Measurements from ENCODE around the gene BTG1. TPM values are rescaled to one million over a fixed set of nuclear protein-coding genes. Genes with fewer than 3 reads are reported as not detected.

BTG1 gene
- total RNA-seq, 2 donors from 2014 or later, result 30.4 to 34.1 TPM

GRCh38 chr12:92193846-92194245 lies 48.2 kb upstream of the BTG1 start:
- no peaks in the 10 kb centered on the region for H3K4me1 Mint-ChIP-seq
- H3K27ac Mint-ChIP-seq, result no peak overlapping the region
- H3K27me3 Mint-ChIP-seq (ENCODE audit: insufficient read depth), result no peaks in the 10 kb centered on the region
- H3K9ac ChIP-seq (ENCODE audit: extremely low read depth, low read length, poor library complexity, severe bottlenecking), result no peak overlapping the region
- no peaks in the 10 kb centered on the region for H3K36me3 ChIP-seq (ENCODE audit: control insufficient read depth, insufficient read depth, low read length)
- H3K36me3 Mint-ChIP-seq (ENCODE audit: low read depth), result no peaks in the 10 kb centered on the region
- no peaks in the 10 kb centered on the region for H3K27me3 ChIP-seq (ENCODE audit: control insufficient read depth, insufficient read depth, low read length, poor library complexity, severe bottlenecking)
- H3K27ac ChIP-seq (ENCODE audit: low read depth, low read length), result no peak overlapping the region
- TF ChIP-seq CTCF (conservative IDR thresholded peaks at IDR 0.05), result no peak
- no peak overlapping the region for H3K4me3 ChIP-seq (ENCODE audit: low read length)
- no peaks in the 10 kb centered on the region for H3K9me3 Mint-ChIP-seq
- H3K4me1 ChIP-seq (ENCODE audit: control insufficient read depth, insufficient read depth, low read length), result no peaks in the 10 kb centered on the region
- H3K4me3 Mint-ChIP-seq, result no peak overlapping the region
- DNase-seq, result no peak
- H3K9me3 ChIP-seq (ENCODE audit: control insufficient read depth, low read length), result no peaks in the 10 kb centered on the region
- 96% methylated on average over 2 of the region's 2 CpGs; no CpG with 5 or more reads in 1 of the 2 experiments for WGBS, 2 experiments (ENCODE audit: insufficient coverage in 1 of 2, insufficient read length in 1 of 2)

DNA sequence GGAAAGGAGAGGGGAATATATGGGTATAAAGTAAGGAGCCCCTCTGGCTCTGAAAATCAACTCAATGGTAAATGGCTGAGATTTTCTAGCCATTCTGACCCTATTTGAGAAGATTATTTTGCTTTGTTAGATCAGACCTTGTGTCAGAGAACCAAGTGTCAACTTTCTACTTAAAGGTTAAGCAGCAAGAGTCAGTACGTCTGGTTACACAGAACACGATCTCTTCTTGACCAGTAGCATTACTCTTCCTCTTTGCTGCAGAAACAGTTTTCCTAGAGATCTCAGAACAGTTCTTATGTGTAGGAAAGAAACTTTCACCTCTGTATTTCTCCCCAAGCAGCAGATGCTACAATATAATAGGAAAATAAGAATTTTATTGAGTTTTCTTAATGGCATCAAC lies 47.4 kb upstream of the BTG1 start:
- no peaks in the 10 kb centered on the region for H3K27me3 Mint-ChIP-seq (ENCODE audit: insufficient read depth)
- no peaks in the 10 kb centered on the region for H3K27me3 ChIP-seq (ENCODE audit: control insufficient read depth, insufficient read depth, low read length, poor library complexity, severe bottlenecking)
- DNase-seq, result no peak
- no peaks in the 10 kb centered on the region for H3K4me1 ChIP-seq (ENCODE audit: control insufficient read depth, insufficient read depth, low read length)
- no peak overlapping the region for H3K9ac ChIP-seq (ENCODE audit: extremely low read depth, low read length, poor library complexity, severe bottlenecking)
- H3K4me3 ChIP-seq (ENCODE audit: low read length), result no peak overlapping the region
- no peak overlapping the region for H3K27ac ChIP-seq (ENCODE audit: low read depth, low read length)
- H3K4me3 Mint-ChIP-seq, result no peak overlapping the region
- no peaks in the 10 kb centered on the region for H3K9me3 Mint-ChIP-seq
- H3K27ac Mint-ChIP-seq, result no peak overlapping the region
- no peaks in the 10 kb centered on the region for H3K36me3 Mint-ChIP-seq (ENCODE audit: low read depth)
- H3K36me3 ChIP-seq (ENCODE audit: control insufficient read depth, insufficient read depth, low read length), result no peaks in the 10 kb centered on the region
- TF ChIP-seq CTCF (conservative IDR thresholded peaks at IDR 0.05), result no peak
- H3K4me1 Mint-ChIP-seq, result no peaks in the 10 kb centered on the region
- H3K9me3 ChIP-seq (ENCODE audit: control insufficient read depth, low read length), result no peaks in the 10 kb centered on the region
- 92 to 93% methylated on average over 2 of the region's 2 CpGs for WGBS, 2 experiments (ENCODE audit: insufficient coverage in 1 of 2, insufficient read length in 1 of 2)

DNA sequence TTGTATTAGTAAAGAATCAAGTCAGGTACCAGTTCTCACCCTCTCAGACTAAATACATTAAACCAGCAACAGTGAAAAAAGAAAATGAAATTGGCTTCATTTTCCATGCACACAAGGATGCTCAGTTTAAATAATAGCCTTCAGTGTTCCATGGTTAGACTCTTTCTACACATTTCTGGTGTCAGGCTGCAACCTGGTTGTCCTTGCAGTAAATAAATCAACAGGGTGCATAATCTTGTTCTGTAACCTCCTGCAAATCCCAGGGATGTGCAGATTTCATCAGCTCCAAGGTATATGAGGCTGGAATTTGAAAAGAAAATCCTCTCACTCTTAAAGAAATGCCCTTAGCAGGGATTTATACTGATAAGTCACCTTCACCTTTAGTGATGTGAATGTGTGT lies 46.7 kb upstream of the BTG1 start:
- H3K27me3 Mint-ChIP-seq (ENCODE audit: insufficient read depth), result no peaks in the 10 kb centered on the region
- H3K27ac Mint-ChIP-seq, result no peak overlapping the region
- H3K9me3 Mint-ChIP-seq, result no peaks in the 10 kb centered on the region
- H3K4me1 Mint-ChIP-seq, result no peaks in the 10 kb centered on the region
- Histone ChIP-seq H3K4me3 (ENCODE audit: low read length) (no peak overlapping the region), H3K36me3 (ENCODE audit: control insufficient read depth, insufficient read depth, low read length) (no peaks in the 10 kb centered on the region), H3K27me3 (ENCODE audit: control insufficient read depth, insufficient read depth, low read length, poor library complexity, severe bottlenecking) (no peaks in the 10 kb centered on the region), H3K9ac (ENCODE audit: extremely low read depth, low read length, poor library complexity, severe bottlenecking) (no peak overlapping the region), H3K27ac (ENCODE audit: low read depth, low read length) (no peak overlapping the region), H3K4me1 (ENCODE audit: control insufficient read depth, insufficient read depth, low read length) (no peaks in the 10 kb centered on the region), H3K9me3 (ENCODE audit: control insufficient read depth, low read length) (no peaks in the 10 kb centered on the region)
- no peak overlapping the region for H3K4me3 Mint-ChIP-seq
- no peaks in the 10 kb centered on the region for H3K36me3 Mint-ChIP-seq (ENCODE audit: low read depth)
- no peak for TF ChIP-seq CTCF (conservative IDR thresholded peaks at IDR 0.05)
- DNase-seq, result no peak

Measured in endodermal cell (in vitro differentiated cells).